Stimulated activated CD4-positive, alpha-beta T cell treated with anti-CD3 and anti-CD28 coated beads, Interleukin-1b, Interleukin-23, amount 100 ng/mL, for 24 hours (primary cell): ENCODE measurements around the gene OVAAL.
A peak's percentile ranks its signal among the peaks of the same experiment; 100 is the strongest.

ENCODE experiments used
- DNase-seq, 4 experiments: peaks; one replicate each; pipeline ENCODE4 v3.0.0-alpha.2; 2020; ENCODE audit warnings: low read depth in 4 of 4, low spot score in 1 of 4

Gene OVAAL

GRCh38 chr1:180568184-180568583 lies 9.4 kb downstream of the OVAAL start:
- no peak for DNase-seq

DNA sequence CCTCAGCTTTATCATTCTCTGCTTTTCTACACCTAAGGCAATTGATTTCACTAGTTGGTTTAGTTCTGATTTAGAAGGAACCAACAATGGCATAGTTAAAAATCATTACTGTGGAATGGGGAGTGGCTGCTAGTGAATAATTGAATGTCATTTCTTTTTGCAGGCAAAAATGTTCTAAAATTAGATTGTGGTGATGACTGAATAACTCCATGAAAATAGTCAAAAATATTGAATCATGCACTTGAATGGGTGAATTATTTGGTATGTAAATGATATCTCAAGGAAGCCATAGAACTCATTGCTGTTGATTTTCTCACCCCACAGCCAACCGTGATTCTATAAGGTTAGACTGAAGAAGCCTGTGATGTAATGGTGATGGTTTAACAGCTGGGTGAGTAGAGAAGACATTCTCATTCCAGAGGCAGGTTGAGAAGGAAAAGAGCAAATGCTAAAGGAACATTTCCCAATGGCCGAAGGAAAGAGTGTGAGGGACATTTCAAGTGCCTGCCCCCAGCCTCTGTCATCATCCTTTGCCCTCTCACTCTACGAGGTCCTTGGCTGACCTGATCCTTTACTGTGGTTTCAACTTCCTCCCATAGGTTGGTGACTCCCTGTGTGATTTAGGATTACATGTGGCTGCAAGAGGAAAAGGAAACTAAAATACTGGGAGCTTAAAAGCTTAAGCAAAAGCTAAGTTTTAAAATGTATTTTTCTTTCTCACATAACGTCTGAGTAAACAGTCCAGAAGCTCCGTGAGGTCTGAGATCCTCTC lies 12.5 kb downstream of the OVAAL start:
- DNase-seq, result no peak

DNA sequence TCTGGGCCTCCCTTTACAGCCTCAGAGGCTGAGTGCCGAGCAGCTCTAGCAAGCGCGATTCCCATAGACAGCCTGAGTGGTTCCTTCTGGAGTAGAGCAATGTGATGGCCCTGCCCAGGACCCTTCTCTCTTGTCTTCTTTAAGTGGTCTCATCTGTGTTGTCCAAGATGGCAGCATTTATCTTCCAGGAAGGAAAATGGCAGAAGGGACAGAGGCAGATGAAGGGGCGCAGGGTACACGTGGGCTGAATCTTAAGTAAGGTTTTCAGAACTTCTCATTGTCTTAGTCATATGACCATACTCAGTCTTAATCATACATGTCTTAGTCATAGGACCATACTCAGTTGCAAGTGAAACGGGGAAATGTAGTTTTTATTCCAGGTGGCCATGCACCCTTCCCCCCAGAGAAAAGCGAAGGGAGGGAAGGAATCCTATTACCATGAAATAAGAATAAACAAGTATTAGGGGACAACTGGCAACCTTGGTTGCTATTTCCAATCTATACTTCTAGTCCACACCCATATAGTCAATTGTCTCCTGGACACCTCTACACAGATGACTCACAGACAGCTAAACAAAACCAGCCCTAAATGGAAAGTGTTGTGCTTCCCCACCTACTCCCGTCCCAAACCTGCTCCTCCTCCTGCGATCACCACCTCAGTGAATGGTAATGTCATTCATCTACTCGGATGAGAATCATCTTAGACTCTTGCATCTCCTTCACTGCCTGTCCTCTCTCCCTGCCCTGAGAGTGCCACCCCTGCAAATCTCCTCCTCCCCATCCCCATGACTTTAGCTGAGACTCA lies 13.3 kb downstream of the OVAAL start:
- DNase-seq, result peak in 3 of 4 experiments; percentile 28 to 32 (median 28)

DNA sequence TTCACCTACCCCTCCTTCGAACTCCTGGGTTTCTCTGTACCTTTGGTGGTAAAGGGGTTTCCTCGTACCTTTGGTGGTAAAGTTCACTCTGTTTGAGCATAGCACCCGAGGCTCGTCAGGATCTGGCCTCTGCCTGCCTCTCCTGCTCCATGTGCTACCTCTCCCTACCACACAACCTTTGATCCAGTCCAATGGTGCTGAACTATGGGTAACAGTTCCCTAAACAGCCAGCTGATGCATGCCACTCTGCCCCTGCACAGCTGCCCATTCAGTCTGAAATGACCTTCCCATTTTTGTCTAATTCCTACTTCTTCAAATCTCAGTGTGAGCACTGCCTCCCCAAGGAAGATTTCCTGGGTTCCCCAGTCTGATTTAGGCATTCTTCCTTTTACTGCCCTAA lies 14.0 kb downstream of the OVAAL start:
- no peak for DNase-seq

- DNase-seq, result no peak
Observed at GRCh38 chr1:180574031-180574713, 15.4 kb downstream of the OVAAL start.

DNA sequence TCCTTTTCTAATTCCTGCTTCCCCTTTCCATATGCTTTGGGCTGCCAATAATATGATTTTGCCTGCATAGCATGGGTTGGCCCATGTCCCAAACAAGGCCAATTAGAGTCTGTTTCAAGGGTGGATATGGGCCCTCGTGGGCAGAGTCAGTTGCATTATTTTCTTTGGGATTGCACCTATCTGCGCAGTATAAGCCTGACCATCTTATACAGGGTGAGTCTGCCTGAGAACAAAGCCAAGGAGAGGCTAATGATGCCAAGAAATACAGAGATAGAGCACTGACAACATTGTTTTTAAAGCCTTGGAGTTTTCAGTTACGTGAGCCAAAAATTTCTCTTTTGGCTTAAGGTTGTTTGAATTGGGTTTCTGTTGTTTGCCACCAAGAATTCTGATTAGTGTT lies 18.6 kb downstream of the OVAAL start:
- DNase-seq, result no peak

- no peak for DNase-seq
Observed at GRCh38 chr1:180579961-180580611, 21.3 kb downstream of the OVAAL start.

DNA sequence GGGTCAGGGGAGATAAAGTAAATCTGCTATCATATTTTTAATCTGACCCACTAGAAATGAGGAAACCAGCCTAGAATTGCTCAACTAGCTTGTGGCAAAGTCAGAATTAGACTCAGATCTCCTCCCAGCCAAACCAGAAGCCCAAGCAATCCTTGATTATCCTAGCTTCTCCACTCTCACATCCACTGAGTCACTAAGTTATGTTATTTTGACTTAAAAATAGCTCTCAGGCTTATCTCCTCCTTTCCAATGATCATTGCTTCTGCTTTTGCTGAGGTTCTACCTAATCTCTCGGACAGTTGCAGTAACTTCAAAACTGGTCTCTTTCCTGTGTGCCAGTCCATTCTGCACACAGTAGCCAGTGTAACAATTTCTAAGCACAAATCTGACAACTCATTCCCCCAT lies 22.9 kb downstream of the OVAAL start:
- no peak for DNase-seq

GRCh38 chr1:180584869-180585268 lies 26.1 kb downstream of the OVAAL start:
- no peak for DNase-seq

GRCh38 chr1:180585994-180586359 lies 27.2 kb downstream of the OVAAL start:
- DNase-seq, result no peak

GRCh38 chr1:180586671-180587155 lies 27.9 kb downstream of the OVAAL start:
- DNase-seq, result no peak

DNA sequence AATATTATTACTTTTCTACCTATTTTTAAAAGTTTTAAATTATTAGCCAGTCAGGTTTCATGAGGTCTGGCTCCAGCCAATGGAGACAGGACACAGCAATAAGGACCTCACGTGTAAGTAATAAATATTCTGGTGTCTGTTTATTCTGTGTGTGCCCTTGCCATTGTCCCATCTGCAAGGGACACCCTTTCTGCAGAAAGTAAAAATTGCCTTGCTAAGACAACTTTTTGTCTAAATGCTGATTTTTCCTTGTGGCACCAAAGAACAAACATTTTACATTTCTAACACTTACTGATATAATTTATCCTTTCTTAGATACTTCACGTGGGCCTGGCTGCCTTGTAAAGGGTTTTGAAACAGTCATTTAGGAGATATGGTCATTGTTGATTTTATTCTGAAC lies 29.4 kb downstream of the OVAAL start:
- no peak for DNase-seq

DNA sequence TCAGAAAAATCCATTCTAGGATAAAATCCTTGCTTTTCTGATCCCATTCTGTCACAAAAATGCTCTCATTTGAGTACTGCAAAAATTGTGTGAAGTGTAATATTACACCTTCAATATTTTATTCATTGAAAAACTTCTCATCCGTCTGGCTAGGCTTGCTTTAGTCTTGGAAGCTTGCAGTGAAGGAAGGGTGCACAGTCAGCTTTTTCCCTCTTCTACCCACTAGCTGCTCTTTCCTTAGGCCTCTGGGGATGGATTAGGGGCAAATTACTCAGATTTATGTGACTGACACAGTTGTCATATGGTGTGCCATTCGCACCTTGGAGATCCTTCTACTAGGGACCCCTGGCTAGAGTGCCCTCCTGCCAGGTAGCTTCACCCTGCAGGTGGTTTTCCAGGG lies 32.1 kb downstream of the OVAAL start:
- no peak for DNase-seq

DNA sequence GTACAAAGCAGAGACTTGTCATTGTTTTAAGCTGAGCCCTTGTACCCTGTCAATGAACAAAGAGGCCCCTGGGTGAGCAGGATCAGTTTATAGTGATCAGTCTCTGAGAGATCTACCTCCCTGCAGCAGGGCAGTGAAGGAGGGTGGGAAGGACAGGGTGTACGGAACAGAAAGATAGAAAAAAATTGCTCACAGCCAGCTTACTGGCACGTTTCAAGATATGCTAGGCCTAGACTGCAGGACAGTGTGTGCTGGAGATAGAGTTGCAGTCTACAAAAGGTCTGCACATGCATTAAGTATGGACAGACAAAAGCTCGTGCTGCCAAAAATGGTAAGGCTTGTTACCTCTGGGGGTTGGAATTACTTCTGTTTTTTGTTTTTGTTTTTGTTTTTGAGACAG lies 34.6 kb downstream of the OVAAL start:
- no peak for DNase-seq

DNA sequence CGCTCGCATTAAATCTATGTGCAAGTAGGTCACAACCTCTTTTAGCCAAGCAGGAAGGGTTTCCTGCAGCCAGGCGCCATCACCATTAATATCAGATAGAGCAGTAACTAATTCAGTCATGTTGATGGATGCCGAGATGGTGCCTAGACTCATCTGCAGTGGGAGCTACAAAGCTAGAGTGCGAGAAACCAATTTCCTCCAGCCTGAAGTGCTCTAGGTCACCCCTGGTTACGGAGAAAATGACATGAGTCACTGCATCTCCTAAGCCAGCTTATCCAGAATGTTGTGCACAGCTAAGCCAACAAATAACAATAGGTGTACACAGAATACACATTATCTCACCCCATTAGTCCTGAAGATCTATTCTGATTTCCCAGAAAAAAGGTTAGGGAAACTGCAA lies 36.0 kb downstream of the OVAAL start:
- no peak for DNase-seq

DNA sequence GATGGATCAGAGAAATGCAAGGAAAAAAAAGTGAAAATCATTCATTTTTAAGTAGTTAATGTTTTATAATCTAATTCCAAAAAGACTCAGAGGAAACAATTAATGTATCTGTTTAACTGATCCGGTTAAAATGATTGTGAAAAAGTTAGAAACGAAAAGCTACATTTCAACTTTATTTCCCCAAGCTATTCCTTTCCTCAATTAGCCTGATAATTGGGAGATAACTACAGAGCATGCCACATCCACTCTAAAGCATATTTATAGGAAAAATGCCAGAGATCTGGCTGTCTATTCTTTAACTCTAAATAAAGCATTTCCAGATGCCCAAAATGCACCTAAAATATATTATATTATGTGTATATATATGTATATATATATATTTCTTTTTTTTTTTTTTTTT lies 37.2 kb downstream of the OVAAL start:
- DNase-seq, result no peak

DNA sequence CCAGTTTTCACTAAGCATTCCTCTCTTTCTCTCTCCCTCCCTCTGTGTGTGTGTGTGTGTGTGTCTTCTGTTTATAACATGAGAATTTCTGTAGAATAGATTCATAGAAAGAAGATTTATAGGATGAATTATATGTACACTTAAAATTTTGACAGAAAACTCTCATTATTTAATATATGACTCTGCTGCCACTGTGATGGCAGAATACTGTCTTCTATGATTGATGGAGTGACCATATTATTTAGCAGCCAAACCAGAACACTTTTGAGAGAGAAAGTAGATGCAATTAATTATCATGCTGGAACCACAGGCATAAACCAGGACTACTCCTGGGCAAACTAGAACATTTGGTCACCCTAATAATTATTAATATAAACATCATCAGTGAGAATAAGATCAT lies 38.8 kb downstream of the OVAAL start:
- DNase-seq, result no peak

GRCh38 chr1:180598333-180598974 lies 39.7 kb downstream of the OVAAL start:
- DNase-seq, result no peak

GRCh38 chr1:180600343-180600742 lies 41.6 kb downstream of the OVAAL start:
- no peak for DNase-seq

DNA sequence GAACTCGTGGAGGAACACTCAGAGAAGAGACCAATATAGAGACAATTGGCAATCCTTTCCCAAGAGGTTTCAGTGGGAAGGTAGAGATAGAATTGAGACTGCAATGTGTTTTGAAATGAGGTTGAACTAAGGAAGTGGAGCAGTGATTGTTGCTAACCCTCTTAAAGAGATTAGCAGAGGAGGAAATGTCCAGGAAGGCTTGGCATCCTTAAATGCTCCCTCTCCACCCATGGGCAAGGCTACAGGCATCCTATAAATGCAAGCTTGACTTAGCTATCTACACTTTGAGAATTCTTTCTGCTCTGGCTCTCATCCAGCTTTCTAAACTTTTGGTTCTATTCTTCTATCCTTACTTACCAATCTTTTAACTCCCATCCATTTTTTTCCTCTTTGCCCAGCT lies 42.7 kb downstream of the OVAAL start:
- no peak for DNase-seq
